Stimulated activated CD4-positive, alpha-beta T cell treated with anti-CD3 and anti-CD28 coated beads, Interleukin-12 subunit alpha, Interleukin-12 subunit beta, amount 100 ng/mL, for 48 hours (primary cell): Measurements from ENCODE around the gene FAM168B.
"Not testable (repeated sequence)": the region's sequence is repeated elsewhere in the genome, so short reads cannot be mapped to it uniquely, and the experiment has no call there.

ENCODE experiments used
- DNase-seq, 3 donors: peaks; one replicate each; pipeline ENCODE4 v3.0.0-alpha.2; 2020; ENCODE audit warnings: low read depth in 2 of 3, low spot score in 1 of 3

FAM168B gene

GRCh38 chr2:131093006-131093695 is at the start of gene FAM168B:
TSS of gene FAM168B (minus strand) at chr2:131093460. CDS start at chr2:131082646, 10,814 bp downstream.
- peak; percentile 77 to 83 (median 80) for DNase-seq

GRCh38 chr2:131142849-131143248 is 49.6 kb upstream of the FAM168B start:
- no peak for DNase-seq

GRCh38 chr2:131140581-131140980 is 47.3 kb upstream of the FAM168B start:
- DNase-seq = no peak

DNA sequence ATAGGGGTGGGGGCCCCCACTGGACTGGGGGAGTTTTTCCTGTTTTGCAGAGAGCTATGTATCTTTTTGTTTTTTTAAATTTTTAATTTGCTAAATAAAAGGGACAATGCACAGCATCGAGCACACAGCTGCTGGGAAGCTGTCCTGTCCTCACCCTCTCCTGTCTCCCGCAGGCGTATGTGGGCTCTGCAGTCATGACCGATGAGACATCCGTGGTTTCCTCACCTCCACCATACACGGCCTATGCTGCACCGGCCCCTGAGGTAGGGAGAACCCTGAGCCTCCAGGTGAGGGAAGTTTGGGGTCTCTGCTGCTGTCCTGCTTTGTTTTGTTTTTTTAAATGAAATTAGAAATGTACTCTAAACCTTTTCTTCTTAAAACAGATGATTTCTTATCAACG is 39.5 kb upstream of the FAM168B start:
- no peak for DNase-seq

GRCh38 chr2:131130298-131130596 is 37.0 kb upstream of the FAM168B start:
- DNase-seq = no peak

- DNase-seq = no peak
These were observed 34.7 kb upstream of the FAM168B start for GRCh38 chr2:131127981-131128380.

- DNase-seq = no peak
These were observed 33.8 kb upstream of the FAM168B start for GRCh38 chr2:131127076-131127475.

DNA sequence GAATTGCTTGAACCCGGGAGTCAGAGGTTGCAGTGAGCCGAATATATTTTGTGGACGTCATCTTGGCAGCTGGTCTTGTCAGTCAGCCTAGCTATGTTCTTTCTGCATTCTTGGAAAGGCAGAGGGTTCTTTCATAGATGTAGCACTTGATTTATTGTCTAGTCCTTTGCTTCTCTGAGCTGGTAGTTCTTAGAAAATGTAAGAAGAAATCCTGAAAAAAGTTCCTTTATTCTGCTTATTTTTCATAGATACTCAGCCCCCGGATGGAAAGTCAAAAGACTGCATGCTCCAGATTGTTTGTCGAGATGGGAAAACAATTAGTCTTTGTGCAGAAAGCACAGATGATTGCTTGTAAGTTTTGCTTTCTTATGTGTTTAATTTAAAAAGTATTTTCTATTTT is 33.2 kb upstream of the FAM168B start:
- DNase-seq = no peak

- no peak for DNase-seq
These were observed 32.0 kb upstream of the FAM168B start for GRCh38 chr2:131125195-131125757.

DNA sequence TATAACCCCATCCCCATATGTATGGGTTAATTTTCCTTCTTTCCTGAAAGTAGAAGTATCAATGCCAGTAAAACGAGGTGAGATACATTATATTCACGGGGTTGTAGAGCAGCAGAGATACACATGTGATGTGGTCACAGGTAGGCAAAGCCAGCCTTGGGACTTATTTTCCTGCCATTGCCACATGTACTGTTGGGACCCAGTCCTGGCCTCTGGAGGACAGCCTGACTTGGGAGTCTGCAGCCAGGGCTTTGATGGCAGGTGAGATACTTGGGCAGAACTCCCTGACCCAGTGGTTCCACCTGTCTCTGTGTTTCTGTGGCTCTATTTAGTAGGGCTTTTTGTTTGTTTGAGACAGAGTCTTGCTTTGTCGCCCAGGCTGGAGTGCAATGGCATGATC is 29.9 kb upstream of the FAM168B start:
- no peak for DNase-seq

- DNase-seq = no peak
These were observed 29.2 kb upstream of the FAM168B start for GRCh38 chr2:131122496-131122895.

- no peak for DNase-seq
These were observed 28.2 kb upstream of the FAM168B start for GRCh38 chr2:131121464-131121863.

DNA sequence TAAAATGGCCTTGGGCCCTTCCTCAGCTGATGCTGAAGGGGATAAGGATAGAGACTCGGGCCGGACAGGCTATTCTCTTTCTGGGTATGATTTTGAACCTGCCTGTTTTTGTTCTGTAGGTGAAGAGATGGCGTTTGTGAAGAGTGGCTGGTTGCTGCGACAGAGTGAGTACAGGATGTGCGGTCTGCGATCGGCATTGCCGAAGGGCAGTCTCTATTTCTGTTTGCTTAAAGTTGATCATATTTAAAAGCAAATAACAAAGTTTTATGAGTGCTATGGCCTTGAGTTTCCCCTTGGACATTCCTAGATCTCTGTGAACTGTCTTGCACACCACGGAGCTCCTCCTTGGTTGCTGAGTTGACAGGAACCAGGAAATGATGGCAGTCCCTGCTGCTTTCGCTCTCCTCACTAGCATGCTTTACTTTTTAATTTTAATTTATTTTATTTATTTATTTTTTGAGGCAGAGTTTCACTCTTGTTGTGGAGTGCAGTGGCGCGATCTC is 27.6 kb upstream of the FAM168B start:
- DNase-seq = no peak

DNA sequence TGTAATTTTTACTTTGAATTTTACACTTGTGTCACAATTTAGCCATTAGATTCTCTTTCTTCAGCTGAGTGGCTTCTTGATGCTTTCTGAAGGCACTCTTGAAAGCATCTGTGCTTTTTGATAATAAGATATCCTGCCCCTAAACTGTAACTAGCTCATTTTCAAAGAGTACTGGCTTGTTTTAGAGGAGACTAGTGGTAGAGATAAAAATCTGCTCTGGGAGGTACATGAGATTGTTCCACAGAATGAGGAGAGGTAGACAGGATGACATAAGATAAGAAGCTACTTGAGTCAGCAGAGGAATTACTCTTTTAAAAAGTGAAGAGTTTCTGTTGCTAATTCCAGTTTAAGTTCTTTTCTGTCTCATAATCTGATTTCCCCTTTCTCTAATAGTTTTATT is 22.5 kb upstream of the FAM168B start:
- no peak for DNase-seq

- DNase-seq = not testable (repeated sequence)
These were observed 21.7 kb upstream of the FAM168B start for GRCh38 chr2:131114950-131115349.

DNA sequence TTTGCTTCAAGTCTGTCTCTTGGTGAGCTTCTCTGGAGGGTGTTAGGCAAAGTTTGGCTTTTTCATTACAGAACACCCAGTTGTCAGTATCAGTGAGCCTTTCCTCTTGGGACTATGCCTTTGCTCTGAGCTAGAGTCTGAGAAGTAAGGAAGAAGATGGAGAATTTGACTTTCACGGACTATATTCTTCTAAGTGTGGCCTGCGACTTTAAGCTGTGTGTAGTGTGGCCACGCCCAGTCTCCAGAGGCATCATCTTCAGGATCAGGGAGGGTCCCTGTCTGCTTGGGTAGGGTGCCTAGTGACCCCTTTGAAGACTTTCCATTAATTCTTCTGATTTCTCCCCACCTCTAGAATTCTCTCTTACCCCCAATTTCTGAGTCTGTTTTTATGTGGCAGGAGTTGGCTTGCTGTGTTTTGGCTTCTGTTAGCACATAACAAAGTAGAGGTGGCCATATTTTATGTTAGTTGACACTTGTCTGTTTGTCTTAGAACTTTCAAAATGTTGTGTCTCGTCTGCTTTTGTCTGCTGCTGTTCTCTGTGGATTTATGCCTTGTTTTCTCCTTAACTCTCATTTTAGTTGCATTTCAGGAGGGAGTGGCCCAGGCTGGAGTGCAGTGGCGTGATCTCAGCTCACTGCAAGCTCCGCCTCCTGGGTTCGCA is 20.4 kb upstream of the FAM168B start:
- no peak for DNase-seq

DNA sequence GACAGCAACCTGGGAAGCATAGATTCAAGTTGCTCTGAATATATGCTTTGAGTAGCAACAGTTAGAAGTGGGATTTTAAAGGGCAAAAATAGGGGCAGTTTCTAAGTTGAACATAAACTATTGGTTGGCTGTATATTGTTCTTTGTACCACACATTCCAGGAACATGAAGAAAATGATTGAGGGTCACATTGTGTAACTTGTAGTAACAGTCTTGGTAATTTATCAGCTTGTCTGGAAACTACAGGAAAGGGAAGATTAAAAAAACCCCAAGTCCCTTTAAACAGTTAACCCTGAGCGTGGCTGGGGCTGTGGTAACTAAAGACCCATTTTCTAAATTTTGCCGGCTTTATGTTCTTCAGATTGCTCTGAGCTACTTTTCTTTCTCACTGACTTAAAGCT is 19.3 kb upstream of the FAM168B start:
- no peak for DNase-seq

GRCh38 chr2:131105950-131106801 is 12.9 kb upstream of the FAM168B start:
- DNase-seq = peak in 2 of 3 donors; percentile 11 to 13

DNA sequence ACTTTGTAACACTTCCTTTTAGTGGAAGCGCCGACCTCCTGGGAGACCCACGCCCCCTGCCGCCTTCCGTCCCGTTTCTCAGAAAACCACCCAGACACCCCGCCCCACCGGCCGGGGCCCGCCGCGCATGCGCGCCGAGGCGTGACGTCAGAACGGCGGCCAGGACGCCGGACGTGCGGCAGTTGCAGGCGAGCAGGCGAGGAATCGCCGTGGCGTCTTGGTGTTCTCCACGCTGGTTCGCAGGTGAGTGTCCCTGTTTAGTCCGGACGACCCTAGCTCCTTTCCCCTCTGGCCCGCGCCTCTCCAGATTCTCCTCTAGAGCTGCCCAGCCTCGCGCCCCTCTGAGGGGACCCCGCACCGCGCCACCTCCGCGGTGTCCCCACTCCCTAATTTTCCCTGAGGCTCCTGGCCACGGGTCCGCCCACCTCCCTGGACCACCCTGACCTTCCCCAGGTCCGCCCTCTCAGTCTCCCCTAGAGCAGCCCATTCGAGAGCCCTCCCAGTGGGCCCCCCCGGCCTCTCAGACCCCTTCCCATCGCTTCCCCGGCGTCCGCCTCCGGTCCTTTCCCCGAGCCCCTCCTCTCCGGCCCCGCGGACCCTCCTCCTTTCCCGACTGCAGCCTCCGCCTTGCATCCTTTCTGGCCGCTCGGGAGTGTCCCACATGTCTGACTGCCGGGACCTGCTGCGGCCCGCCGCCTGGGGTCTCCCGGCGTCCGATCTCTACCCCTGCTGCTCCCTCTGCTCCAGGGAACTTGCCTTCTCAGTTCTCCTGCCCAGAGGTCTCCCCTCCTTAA is 12.1 kb upstream of the FAM168B start, which contains the start of gene PLEKHB2:
Gene PLEKHB2, plus strand, starts transcription at position 181 of the 794 bp plus-strand sequence. CDS start 15,606 bp downstream, outside the sequence.
- peak; percentile 87 to 93 (median 90) for DNase-seq

DNA sequence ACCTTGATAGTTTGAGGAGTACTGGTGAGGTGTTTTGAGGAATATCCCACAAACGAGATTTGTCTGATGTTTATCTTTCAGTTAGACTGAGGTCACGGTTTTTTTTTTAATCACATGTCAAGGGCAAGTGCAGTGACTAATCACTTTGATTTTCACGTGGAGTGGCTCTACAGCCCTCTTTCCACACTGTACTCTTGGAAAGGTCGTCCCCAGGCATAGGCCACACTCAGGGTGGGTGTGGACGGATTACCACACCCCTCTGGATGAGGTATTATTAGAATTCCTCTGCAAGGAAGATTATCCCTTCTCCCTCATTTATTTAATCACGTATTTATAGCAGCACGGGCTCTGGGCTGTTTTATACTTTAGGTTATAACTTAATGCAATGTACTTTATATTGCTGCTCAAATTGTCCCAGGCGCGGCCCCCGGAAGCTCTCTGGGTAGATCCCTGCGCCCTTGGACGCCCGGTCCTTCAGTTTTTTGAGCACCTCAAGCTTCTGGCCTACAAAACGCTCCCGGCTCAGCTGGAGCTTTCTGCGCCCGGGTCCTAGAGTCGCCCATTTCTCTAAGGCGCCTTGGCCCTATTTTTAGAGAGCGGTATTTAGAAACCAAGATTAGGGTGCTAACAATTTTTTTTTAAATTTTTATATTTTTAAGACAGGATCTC is 11.4 kb upstream of the FAM168B start:
- peak in 2 of 3 donors; percentile 12 to 34 for DNase-seq
